H9 (cell line): ENCODE data around the gene ACACB. TPM values are rescaled to one million over a fixed set of nuclear protein-coding genes. Genes with fewer than 3 reads are reported as not detected.
A peak's percentile ranks its signal among the peaks of the same experiment; 100 is the strongest.

Experiments used
- DNase-seq: peaks from one replicate; pipeline ENCODE4 v3.0.0-alpha.2; 2017
- H2AFZ ChIP-seq: one replicate; pipeline ENCODE4 v1.6.1; 2013; ENCODE audit warnings: mild to moderate bottlenecking, low read length, control low read depth, moderate library complexity
- H2AK5ac ChIP-seq: 2 replicates; pipeline ENCODE4 v1.6.1; 2013; ENCODE audit warnings: low read length, control low read depth, mixed read lengths; ENCODE audit not compliant: insufficient read length
- H2BK120ac ChIP-seq: one replicate; pipeline ENCODE4 v1.6.1; 2013; ENCODE audit warnings: low read depth, mild to moderate bottlenecking, low read length, control low read depth, inconsistent platforms; ENCODE audit not compliant: poor library complexity, severe bottlenecking
- H2BK12ac ChIP-seq: 2 replicates; pipeline ENCODE4 v1.6.1; 2013; ENCODE audit warnings: low read length, control low read depth, mixed read lengths, low read depth; ENCODE audit not compliant: insufficient read length
- H2BK15ac ChIP-seq: 2 replicates; pipeline ENCODE4 v1.6.1; 2013; ENCODE audit warnings: low read depth, low read length, control low read depth
- H2BK20ac ChIP-seq: one replicate; pipeline ENCODE4 v1.6.1; 2013; ENCODE audit warnings: low read depth, mild to moderate bottlenecking, low read length, control low read depth, inconsistent platforms; ENCODE audit not compliant: poor library complexity, severe bottlenecking
- H2BK5ac ChIP-seq: 2 replicates; pipeline ENCODE4 v1.6.1; 2013; ENCODE audit warnings: low read length, control low read depth, mixed read lengths; ENCODE audit not compliant: insufficient read length
- H3K14ac ChIP-seq: 2 replicates; pipeline ENCODE4 v1.6.1; 2013; ENCODE audit warnings: low read length, control low read depth; ENCODE audit not compliant: insufficient read depth
- H3K18ac ChIP-seq: 2 replicates; pipeline ENCODE4 v1.6.1; 2013; ENCODE audit warnings: low read depth, mild to moderate bottlenecking, mixed read lengths, low read length, control low read depth; ENCODE audit not compliant: insufficient read length
- H3K23ac ChIP-seq: 2 replicates; pipeline ENCODE4 v1.6.1; 2013; ENCODE audit warnings: low read length, control low read depth, mixed read lengths, low read depth; ENCODE audit not compliant: insufficient read length
- H3K23me2 ChIP-seq: 2 replicates; pipeline ENCODE4 v1.6.1; 2013; ENCODE audit warnings: low read depth, mild to moderate bottlenecking, mixed read lengths, low read length, control low read depth; ENCODE audit not compliant: insufficient read length, poor library complexity, severe bottlenecking
- H3K27ac ChIP-seq: 2 replicates; pipeline ENCODE4 v1.5.1; 2013; ENCODE audit warnings: low read length, control low read depth, mixed read lengths, low read depth; ENCODE audit not compliant: insufficient read length
- H3K27me3 ChIP-seq: 2 replicates; pipeline ENCODE4 v1.6.1; 2013; ENCODE audit warnings: low read length, control low read depth, inconsistent platforms; ENCODE audit not compliant: insufficient read depth
- H3K4ac ChIP-seq: 2 replicates; pipeline ENCODE4 v1.6.1; 2013; ENCODE audit warnings: low read depth, mild to moderate bottlenecking, control low read depth, inconsistent platforms, low read length, moderate library complexity
- H3K4me1 ChIP-seq: 2 replicates; pipeline ENCODE4 v1.6.1; 2013; ENCODE audit warnings: low read length, control low read depth, inconsistent platforms; ENCODE audit not compliant: insufficient read depth
- H3K4me2 ChIP-seq: 2 replicates; pipeline ENCODE4 v1.6.1; 2013; ENCODE audit warnings: low read length, control low read depth, mixed read lengths; ENCODE audit not compliant: insufficient read length, insufficient read depth
- H3K56ac ChIP-seq: 2 replicates; pipeline ENCODE4 v1.6.1; 2013; ENCODE audit warnings: low read depth, mild to moderate bottlenecking, mixed read lengths, low read length, control low read depth; ENCODE audit not compliant: insufficient read length
- H3K79me1 ChIP-seq: 2 replicates; pipeline ENCODE4 v1.6.1; 2013; ENCODE audit warnings: low read depth, mild to moderate bottlenecking, moderate library complexity, low read length, control low read depth, inconsistent platforms; ENCODE audit not compliant: insufficient read depth, poor library complexity, severe bottlenecking
- H3K79me2 ChIP-seq: 2 replicates; pipeline ENCODE4 v1.6.1; 2013; ENCODE audit warnings: low read length, control low read depth, inconsistent platforms; ENCODE audit not compliant: insufficient read depth
- H3K9ac ChIP-seq: 2 replicates; pipeline ENCODE4 v1.6.1; 2013; ENCODE audit warnings: low read length, control low read depth, mixed read lengths; ENCODE audit not compliant: insufficient read length; ENCODE audit errors: extremely low read depth
- H3K9me3 ChIP-seq: one replicate; pipeline ENCODE4 v1.6.1; 2013; ENCODE audit warnings: low read depth, low read length, inconsistent platforms; ENCODE audit not compliant: control insufficient read depth
- H3T11ph ChIP-seq: one replicate; pipeline ENCODE4 v1.6.1; 2013; ENCODE audit warnings: mild to moderate bottlenecking, low read length, control low read depth, inconsistent platforms
- H4K20me1 ChIP-seq: one replicate; pipeline ENCODE4 v1.6.1; 2013; ENCODE audit not compliant: control insufficient read depth, insufficient read length, insufficient read depth
- H4K5ac ChIP-seq: 2 replicates; pipeline ENCODE4 v1.6.1; 2013; ENCODE audit warnings: low read depth, mild to moderate bottlenecking, mixed read lengths, low read length, control low read depth; ENCODE audit not compliant: insufficient read length
- H4K8ac ChIP-seq: replicated peaks from 2 replicates; pipeline ENCODE4 v1.6.1; 2013; ENCODE audit warnings: low read length, control low read depth, mixed read lengths, low read depth; ENCODE audit not compliant: insufficient read length
- H4K91ac ChIP-seq: 2 replicates; pipeline ENCODE4 v1.6.1; 2013; ENCODE audit warnings: low read depth, mild to moderate bottlenecking, moderate library complexity, mixed read lengths, low read length, control low read depth; ENCODE audit not compliant: insufficient read length
- H3K27ac Mint-ChIP-seq, 3 experiments: 2 replicates in 2 of 3; 3 replicates in 1 of 3; pipeline ENCODE4 v1.8.0; 2020 to 2021; ENCODE audit warnings: mixed read lengths in 3 of 3, mild to moderate bottlenecking in 1 of 3, moderate library complexity in 1 of 3
- H3K27me3 Mint-ChIP-seq: 2 replicates; pipeline ENCODE4 v1.8.0; 2021; ENCODE audit warnings: low read depth, mild to moderate bottlenecking, moderate library complexity, mixed read lengths
- H3K36me3 Mint-ChIP-seq, 3 experiments: 2 replicates in 2 of 3; 3 replicates in 1 of 3; pipeline ENCODE4 v1.8.0; 2020 to 2021; ENCODE audit warnings: low read depth in 3 of 3, mixed read lengths in 3 of 3; ENCODE audit not compliant: insufficient read depth in 1 of 3
- H3K4me1 Mint-ChIP-seq, 2 experiments: 2 replicates each; pipeline ENCODE4 v1.8.0; 2020; ENCODE audit warnings: mixed read lengths in 2 of 2
- H3K4me3 Mint-ChIP-seq, 2 experiments: 2 replicates in 1 of 2; 3 replicates in 1 of 2; pipeline ENCODE4 v1.8.0; 2020 to 2021; ENCODE audit warnings: mild to moderate bottlenecking in 2 of 2, mixed read lengths in 2 of 2, moderate library complexity in 1 of 2
- H3K9me3 Mint-ChIP-seq, 2 experiments: 2 replicates in 1 of 2; 3 replicates in 1 of 2; pipeline ENCODE4 v1.8.0; 2020; ENCODE audit warnings: mild to moderate bottlenecking in 2 of 2, mixed read lengths in 2 of 2, moderate library complexity in 1 of 2
- CTCF ChIP-seq: fragments of 200-600 bp; sonication (generic); conservative IDR thresholded peaks from 3 replicates; pipeline ENCODE4 v1.8.0; 2021; ENCODE audit warnings: antibody characterized with exemption, mild to moderate bottlenecking
- WGBS: extraction: QIAGEN DNeasy Blood & Tissue Kit; methylation state at CpG from one replicate; pipeline ENCODE4 v1.1.7; 2013; ENCODE audit warnings: missing lambda C conversion rate, low lambda C conversion rate, mixed read lengths; ENCODE audit not compliant: insufficient read length; ENCODE audit errors: extremely low coverage; 5-methylcytosine and 5-hydroxymethylcytosine counted together
- total RNA-seq: library from RNA; stranded (reverse); gene quantifications from 2 replicates; pipeline ENCODE4 v1.2.1, GENCODE V29; 2021

Gene ACACB
- total RNA-seq, 1 experiment from 2014 or later, result 14.2 TPM

- H3K27me3 Mint-ChIP-seq, result no peaks in the 10 kb centered on the region
- Histone ChIP-seq H2BK5ac (no peak overlapping the region), H2AK5ac (no peak overlapping the region), H4K20me1 (no peaks in the 10 kb centered on the region), H3K23ac (no peak overlapping the region), H3K27me3 (no peaks in the 10 kb centered on the region), H4K8ac (no peak overlapping the region), H3K79me2 (no peaks in the 10 kb centered on the region), H2AFZ (no peak overlapping the region), H3K18ac (no peak overlapping the region), H2BK120ac (no peak overlapping the region), H3K23me2 (no peaks in the 10 kb centered on the region), H3T11ph (no peak overlapping the region), H4K5ac (no peak overlapping the region), H4K91ac (no peak overlapping the region), H3K79me1 (no peaks in the 10 kb centered on the region), H2BK20ac (no peak overlapping the region), H3K27ac (no peak overlapping the region), H2BK12ac (no peak overlapping the region), H3K9ac (no peak overlapping the region), H3K9me3 (no peaks in the 10 kb centered on the region), H3K4ac (no peak overlapping the region), H3K4me2 (no peak overlapping the region), H3K4me1 (no peaks in the 10 kb centered on the region), H2BK15ac (no peak overlapping the region), H3K14ac (no peak overlapping the region), H3K56ac (no peak overlapping the region)
- no peak overlapping the region for H3K4me3 Mint-ChIP-seq
- peak overlapping the region in 1 of 3 experiments; percentile 9; a peak in 1 of 7 replicates for H3K27ac Mint-ChIP-seq
- TF ChIP-seq CTCF, result no peak
- no peaks in the 10 kb centered on the region; a peak in 1 of 5 replicates for H3K9me3 Mint-ChIP-seq
- H3K4me1 Mint-ChIP-seq, result no peaks in the 10 kb centered on the region
- WGBS, result no CpG with 5 or more reads among the region's 7 CpGs
- H3K36me3 Mint-ChIP-seq, result peaks cover 4 to 12% (median 6%) of the 10 kb centered on the region in 3 experiments; a peak in 6 of 7 replicates
- DNase-seq, result no peak
Measured at GRCh38 chr12:109222062-109222461, 105.7 kb downstream of the ACACB start.
